ENCODE results near the gene RNF207.

RNF207 gene

GRCh38 chr1:6243053-6243834 is 37.3 kb downstream of the RNF207 start:
- DNase-seq, result no peak
- intact Hi-C loops (cut with DNase I), result no loop called here

GRCh38 chr1:6243993-6244392 is 38.1 kb downstream of the RNF207 start, which contains the start of gene HES3:
Gene HES3, plus strand, starts transcription at chr1:6244179. Its CDS starts 187 bp downstream, at chr1:6244366.
- DNase-seq, result no peak
- intact Hi-C loops (cut with DNase I), result no loop called here

DNA sequence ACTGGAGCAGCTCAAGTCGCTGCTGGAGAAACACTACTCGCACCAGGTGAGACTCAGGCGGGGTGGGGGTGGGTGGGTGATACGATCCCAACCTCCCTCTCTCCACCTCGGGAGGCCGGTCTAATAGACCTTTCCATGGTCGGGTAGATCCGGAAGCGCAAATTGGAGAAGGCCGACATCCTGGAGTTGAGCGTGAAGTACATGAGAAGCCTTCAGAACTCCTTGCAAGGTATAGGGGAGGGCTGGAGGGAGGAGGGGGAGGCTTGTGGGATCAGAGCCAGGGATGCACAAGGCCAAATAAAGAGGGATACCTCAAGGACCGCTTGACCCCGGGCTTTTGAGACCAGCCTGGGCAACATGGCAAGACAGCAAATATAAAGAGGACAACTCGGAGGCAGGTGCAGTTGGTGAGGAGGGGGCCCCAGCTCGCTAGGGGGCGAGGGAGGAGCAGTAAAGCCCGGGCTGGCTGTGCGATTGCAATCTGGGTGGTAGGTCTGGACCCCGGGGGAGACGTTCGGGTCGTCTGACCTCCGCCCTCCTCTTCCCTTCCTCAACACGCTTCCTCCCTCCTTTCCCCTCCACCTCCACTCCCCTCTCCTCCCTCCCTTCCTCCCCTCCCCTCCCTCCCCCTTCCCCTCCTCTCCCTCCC is 38.6 kb downstream of the RNF207 start:
- no peak for DNase-seq
- intact Hi-C loops (cut with DNase I), result loop anchor here (5.0 kb wide), 3 partner anchors 98 to 192 kb away; no protein-coding TSS in a partner anchor

GRCh38 chr1:6245086-6245868 is 39.4 kb downstream of the RNF207 start:
- intact Hi-C loops (cut with DNase I), result loop anchor here (5.0 kb wide), 3 partner anchors 97 to 193 kb away; no protein-coding TSS in a partner anchor
- DNase-seq, result peak in 38 of 42 donors; percentile 26 to 86 (median 67)

DNA sequence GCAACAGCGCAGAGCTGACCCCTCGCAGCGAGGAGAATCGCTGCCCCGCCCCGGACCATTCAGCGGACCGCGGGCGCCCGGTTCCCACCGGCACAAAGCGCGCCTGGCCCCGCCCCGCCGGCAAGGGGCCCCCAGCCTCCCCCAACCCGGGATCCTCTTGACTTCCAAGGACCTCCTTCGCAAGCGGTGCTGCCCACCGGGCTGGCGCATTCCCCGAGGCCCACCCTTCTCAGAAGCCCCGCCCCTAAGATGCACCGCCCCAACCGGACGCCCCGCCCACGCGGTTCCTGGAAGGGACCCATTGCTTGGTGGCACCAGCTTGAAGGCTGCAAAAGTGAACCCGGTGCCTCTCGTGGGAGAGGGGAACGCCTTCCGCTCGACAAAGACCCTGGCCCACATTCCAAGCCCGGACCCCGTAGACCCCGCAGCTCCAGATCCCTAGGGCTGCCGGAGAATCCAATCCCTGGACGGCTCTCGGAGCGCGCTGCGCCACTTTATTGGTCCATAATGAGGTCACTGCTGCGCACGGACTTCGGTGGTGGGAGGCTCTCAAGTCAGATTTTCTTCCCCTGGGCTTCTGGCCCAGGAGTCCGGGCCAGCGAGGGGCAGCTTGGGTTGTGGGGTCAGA is 40.1 kb downstream of the RNF207 start:
- intact Hi-C loops (cut with DNase I), result loop anchor here (5.0 kb wide), 3 partner anchors 96 to 194 kb away; no protein-coding TSS in a partner anchor
- DNase-seq, result no peak

DNA sequence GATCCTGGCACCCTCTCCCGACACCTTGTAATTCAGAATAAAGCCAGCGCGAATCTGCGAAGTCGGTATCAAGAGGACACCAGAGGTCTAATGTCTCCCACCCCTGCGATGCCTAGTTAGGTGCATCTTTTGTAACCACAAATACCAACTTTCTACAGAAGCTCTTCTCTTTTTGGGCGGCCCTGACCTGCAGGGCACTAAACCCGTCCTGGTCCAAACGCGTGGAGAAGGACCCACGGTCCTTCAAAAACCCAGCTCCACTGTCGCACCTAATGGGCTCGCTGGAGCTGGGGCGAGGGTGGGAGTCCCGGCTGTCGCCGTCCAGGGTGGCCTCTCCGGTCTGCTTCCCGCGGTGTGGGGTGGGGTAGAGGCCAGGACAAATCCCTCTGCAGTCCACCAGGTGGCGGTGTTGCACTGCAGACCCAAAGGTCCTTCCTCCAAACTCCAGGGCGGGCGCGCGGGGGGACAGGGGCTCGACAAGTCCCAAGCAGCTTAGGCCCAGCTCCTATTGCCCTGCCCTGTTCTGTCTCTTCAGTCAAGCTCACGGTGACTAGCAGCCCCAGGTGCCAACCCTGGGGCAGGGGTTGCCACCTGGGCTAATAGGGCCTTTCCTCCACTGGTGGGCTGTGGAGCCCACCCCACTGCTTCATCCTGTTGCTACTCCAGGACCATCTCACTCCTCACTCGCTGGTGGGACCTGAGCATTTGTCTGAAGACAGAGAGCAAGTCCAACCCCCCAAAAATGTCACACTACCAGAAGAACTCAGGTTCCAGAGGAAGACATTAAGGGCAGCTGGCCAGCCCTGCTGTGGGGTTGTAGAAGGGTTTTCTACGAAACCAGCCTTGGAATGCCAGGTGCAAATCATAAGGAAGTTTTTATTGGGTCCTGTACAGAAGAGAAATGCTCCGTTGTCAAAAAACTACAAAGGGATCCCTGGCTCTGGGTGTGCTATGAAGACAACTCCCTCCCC is 40.9 kb downstream of the RNF207 start:
- peak; percentile 37 to 92 (median 82) for DNase-seq
- intact Hi-C loops (cut with DNase I), result loop anchor here (5.0 kb wide), 3 partner anchors 96 to 194 kb away; no protein-coding TSS in a partner anchor

- intact Hi-C loops (cut with DNase I), result loop anchor here (5.0 kb wide), 3 partner anchors 95 to 195 kb away; no protein-coding TSS in a partner anchor
- no peak for DNase-seq
Measured at GRCh38 chr1:6247651-6248050, 41.7 kb downstream of the RNF207 start.

DNA sequence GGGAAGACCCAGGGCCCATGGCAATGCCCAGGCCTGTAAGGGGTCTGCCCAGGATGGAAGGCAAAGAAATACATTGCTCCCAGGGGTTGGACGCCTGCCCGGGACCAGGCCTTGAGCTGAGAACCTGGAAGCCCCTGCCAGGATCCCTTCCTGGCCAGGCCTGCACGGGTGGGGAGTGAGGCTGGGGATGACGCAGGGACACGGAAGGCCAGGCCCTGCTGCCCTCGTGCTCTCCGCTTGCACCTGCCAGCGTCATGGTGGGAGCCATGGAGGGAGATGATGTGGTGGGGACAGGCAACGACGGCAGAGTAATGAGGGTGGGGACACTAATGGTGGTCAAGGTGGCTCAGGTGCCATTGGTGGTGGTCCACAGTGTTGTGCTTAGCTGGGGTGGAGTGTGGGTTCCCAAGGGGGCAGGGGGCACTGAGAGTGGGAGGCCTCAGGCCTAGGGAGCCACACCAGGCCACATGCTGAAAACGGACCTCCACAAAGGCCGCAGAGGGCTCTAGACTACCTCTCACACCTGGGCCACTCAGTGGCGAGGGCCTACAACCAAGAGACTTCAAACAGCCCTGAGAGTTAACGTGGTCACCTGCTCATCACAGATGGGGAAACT is 42.4 kb downstream of the RNF207 start:
- intact Hi-C loops (cut with DNase I), result loop anchor here (5.0 kb wide), 3 partner anchors 94 to 196 kb away; no protein-coding TSS in a partner anchor
- no peak for DNase-seq

GRCh38 chr1:6248932-6249738 is 43.2 kb downstream of the RNF207 start:
- DNase-seq, result no peak

DNA sequence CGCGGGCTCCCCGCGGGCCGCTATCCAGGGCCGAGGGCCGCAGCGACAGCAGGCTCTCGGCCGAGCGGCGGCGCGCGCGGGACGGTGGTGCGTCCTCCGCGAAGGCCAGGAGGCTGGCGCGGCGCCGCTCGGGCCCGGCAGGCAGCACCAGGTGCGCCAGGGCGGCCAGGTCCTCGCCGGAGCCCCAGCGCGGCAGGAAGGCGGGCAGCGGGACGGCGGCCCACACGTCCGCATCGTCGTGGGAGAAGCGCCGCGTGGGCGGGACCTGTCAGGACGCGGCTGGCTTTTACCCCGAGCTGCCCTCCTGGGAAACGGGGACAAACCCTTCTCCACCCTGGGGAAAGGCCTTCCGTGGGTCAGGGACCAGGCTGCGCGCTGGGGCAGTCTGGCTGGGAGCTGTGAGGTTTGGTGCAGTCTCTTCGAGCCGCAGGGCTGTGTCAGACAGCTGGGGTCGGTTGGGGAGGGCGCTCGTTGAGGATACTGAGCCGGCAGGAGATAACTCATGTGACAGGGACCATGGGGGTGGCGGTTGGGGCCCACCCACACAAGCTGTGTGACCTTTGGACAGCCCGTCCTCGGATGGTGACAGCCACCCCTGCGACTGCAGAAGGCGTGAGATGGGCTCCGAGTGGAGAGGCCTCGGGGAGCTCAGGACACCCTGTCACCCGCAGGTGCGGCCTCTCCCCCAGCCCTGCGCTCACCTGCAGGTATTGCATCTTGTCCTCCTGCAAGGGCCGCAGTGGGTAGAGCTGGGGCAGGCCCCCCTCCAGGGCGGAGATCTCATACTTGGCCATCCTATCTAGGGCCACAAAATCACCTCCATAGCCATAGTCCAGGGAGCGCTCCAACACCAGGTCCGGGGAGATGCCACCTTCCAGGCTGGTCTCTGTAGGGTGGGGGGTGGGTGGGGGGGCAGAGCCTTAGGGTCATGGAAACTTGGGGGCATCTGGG is 44.1 kb downstream of the RNF207 start:
- intact Hi-C loops (cut with DNase I), result loop anchor here (5.0 kb wide), 3 partner anchors 92 to 198 kb away; no protein-coding TSS in a partner anchor
- no peak for DNase-seq

More at GRCh38 chr1:6248932-6249738, 43.2 kb downstream of the RNF207 start:
- intact Hi-C loops (cut with DNase I), result loop anchor here (5.0 kb wide), 3 partner anchors 93 to 197 kb away; no protein-coding TSS in a partner anchor

GRCh38 chr1:6251233-6251632 is 45.3 kb downstream of the RNF207 start:
- intact Hi-C loops (cut with DNase I), result no loop called here
- no peak for DNase-seq

DNA sequence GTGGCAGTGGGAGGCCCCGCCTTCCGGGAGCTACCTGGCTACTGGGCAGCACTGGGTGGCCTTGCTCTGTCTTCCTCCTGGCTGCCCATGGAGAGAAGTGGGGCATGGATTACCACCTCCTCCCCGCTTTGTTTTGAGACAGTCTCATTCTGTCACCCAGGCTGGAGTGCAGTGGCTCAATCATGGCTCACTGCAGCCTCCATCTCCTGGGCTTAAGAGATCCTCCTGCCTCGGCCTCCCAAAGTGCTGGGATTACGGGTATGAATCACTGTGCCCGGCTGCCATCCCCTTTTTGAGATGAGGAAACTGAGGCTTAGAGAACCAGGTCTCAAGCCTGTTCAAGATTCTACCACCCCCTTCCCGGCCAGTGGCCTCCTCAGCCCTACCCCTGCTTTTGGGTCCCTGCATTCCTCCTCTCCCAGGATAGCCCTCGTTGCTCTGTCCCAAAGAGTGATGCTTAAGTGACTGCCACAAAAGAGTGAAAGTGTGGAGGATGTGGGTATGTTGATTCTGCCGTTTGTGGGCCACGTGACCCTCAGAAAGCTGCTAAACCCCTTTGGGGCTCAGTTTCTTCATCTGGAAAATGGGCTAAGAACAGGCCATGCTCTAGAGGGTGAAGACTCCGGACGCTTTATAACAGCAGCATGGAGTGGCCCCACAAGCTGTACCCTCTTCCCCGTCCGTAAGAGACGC is 45.9 kb downstream of the RNF207 start:
- DNase-seq, result no peak
- intact Hi-C loops (cut with DNase I), result no loop called here

DNA sequence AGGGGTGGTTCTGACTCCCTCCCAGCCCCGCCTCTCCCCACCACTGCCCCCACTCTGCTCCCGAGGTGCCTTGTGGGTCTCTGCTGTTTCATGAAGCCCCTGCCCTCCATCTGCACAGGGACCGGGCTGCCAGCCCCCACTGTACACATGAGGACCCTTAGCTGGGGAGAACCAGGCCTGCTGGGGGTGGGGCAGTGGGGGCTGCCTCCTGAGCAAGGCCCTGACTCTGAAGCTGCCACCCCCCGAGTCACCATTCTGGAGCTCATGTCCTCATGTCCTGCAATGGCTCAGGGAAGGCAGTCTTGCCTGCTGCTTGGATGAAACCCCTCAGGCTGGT is 46.4 kb downstream of the RNF207 start:
- DNase-seq, result no peak
- intact Hi-C loops (cut with DNase I), result no loop called here

- no peak for DNase-seq
- intact Hi-C loops (cut with DNase I), result no loop called here
Measured at GRCh38 chr1:6253380-6253779, 47.5 kb downstream of the RNF207 start.

- DNase-seq, result no peak
- intact Hi-C loops (cut with DNase I), result no loop called here
Measured at GRCh38 chr1:6254691-6255090, 48.8 kb downstream of the RNF207 start.

All from head of caudate nucleus (tissue), 42 donors.